ENCODE results near the gene GPRIN3.
"Not testable (repeated sequence)": the region's sequence is repeated elsewhere in the genome, so short reads cannot be mapped to it uniquely, and the experiment has no call there.

The GPRIN3 gene

DNA sequence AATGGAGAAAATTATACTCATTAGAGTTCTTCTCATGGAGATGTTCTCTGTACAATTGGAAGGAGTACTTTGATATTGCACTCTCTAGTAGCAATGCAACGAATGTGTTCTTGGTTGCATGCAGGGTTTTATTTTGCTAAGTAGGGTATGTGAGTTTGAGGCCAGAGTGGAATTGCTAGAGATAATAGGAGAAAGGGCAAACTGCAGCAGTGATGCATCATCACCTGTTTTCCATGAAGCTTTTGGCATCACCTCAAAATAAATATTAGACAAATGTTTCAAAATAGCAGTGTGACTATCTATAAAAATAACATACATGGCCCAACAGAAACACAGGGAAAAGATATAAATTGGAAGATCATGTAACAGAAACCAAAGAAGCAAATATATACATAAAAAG is 103.0 kb downstream of the GPRIN3 start:
- no peak for DNase-seq

DNA sequence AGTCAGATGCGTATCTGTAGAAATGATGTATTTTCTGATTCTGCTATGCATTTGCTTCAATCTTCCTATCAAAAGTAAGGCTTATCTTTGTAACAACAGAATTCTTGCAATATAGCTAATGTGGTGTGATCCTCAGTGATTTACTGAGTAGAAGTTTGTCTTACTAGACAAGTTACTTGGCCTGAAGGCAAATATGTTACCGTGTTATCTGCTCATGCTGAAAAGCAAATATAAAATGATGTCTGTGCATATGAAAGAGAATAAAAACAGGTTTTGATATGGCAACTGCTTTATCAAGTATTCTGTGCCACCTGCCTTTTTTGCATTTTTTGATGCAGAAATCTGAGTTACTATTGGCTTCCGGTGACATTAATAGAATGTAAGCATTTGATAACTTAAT is 103.7 kb downstream of the GPRIN3 start:
- DNase-seq = no peak

DNA sequence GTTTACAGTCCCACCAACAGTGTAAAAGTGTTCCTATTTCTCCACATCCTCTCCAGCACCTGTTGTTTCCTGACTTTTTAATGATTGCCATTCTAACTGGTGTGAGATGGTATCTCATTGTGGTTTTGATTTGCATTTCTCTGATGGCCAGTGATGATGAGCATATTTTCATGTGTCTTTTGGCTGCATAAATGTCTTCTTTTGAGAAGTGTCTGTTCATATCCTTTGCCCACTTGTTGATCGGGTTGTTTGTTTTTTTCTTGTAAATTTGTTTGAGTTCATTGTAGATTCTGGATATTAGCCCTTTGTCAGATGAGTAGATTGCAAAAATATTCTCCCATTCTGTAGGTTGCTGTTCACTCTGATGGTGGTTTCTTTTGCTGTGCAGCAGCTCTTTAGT is 108.2 kb downstream of the GPRIN3 start:
- not testable (repeated sequence) for DNase-seq

DNA sequence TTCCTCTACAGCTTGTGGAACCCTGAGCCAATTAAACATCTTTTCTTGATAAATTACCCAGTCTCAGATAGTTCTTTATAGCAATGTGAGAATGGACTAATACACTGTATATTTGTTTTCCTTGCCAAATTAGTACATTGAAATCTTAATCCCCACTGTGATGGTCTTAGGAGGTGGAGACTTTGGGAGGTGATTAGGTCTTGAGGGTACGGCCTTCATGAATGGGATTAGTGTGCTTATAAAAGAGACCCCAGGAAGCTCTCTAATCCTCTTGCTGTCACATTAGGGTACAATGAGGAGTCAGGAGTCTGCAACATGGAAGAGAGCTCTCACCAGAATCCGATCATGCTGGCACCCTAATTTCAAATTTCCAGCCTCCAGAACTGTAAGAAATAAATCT is 109.7 kb downstream of the GPRIN3 start:
- no peak for DNase-seq

- no peak for DNase-seq
Measured at GRCh38 chr4:89196745-89197144, 110.9 kb downstream of the GPRIN3 start.

DNA sequence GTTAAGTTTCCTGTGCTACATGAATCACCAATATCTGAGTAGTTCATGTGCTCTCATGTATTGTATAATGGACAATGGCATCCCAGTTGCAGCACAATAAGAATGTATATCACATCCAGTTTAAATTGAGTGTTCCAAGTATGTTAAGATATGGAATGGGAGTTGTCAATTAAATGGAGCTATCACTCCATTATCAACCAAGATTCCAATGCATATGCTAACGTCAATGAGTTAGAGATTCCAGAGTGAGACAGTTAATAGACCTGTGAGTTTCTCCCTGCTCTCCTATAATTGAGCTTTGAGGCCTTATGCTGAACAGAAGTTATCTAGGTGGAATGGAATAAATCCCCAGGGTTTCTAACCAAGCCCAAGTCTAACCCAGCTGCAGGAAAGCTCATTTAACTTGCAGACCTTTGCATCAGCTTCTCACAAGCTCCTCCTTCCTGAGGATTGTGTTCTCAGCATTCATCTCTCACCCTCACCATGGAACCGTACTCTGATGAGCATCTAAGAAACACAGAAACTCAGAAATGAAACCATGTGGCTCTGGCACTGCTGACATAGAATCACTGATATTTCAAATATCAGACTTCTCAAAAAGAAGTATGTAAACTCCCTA is 111.4 kb downstream of the GPRIN3 start:
- DNase-seq = no peak

DNA sequence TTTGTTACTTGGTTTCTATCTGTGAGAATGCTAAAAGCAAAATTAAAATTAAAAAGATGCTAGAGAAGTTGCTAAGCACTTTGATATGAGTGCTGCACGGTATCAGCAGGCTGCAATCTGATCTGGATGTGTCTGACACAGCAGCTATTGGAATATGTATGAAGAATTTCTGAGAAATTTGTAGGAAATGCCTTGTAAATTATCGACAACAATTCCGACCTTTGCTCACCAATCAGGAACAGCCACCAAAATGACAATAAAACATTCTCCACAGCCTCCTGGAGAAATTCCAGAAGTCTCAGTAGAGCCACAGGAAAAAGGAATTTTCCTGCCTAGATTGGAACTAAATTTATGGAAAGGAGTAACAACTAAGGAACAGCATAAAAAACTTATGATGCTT is 113.8 kb downstream of the GPRIN3 start:
- no peak for DNase-seq

Measured in activated CD4-positive, alpha-beta T cell treated with anti-CD3 and anti-CD28 coated beads, Interleukin-2, amount 50 U/mL, for 16 hours (primary cell).